Neural progenitor cell (in vitro differentiated cells): ENCODE data around the gene RAD51B.

Experiments
- EZH2 ChIP-seq: fragments of 200-600 bp; sonication (generic); IDR thresholded peaks from 2 replicates; pipeline ENCODE4 v1.6.1; 2017; ENCODE audit warnings: antibody characterized with exemption, mild to moderate bottlenecking, moderate library complexity
- TF ChIP-seq, protein P1 (sequence below): fragments of 200-600 bp; sonication (generic); IDR thresholded peaks from 2 replicates; pipeline ENCODE4 v1.5.1; 2017; ENCODE audit warnings: antibody characterized with exemption, mild to moderate bottlenecking

DNA sequence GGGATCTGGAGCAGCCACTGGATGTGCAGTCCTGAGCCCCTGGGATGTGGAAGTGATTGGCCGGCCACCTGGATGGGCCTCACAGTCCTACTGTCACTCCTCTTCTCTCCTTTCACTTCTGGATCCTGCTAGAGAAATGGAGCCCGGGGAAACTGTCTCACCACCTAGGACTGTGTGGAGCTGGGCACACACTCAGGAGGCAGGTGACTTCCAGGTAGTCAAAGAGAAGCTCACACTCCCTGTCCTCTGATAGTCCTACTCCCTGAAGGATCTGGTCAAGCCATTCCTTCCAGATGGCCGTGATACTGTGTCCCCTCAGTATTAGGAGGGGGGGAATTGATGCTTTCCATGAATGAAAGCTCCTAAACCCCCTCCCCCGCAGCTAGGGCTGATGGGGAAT, 772.2 kb downstream of the RAD51B start:
- TF ChIP-seq, protein P1, sequence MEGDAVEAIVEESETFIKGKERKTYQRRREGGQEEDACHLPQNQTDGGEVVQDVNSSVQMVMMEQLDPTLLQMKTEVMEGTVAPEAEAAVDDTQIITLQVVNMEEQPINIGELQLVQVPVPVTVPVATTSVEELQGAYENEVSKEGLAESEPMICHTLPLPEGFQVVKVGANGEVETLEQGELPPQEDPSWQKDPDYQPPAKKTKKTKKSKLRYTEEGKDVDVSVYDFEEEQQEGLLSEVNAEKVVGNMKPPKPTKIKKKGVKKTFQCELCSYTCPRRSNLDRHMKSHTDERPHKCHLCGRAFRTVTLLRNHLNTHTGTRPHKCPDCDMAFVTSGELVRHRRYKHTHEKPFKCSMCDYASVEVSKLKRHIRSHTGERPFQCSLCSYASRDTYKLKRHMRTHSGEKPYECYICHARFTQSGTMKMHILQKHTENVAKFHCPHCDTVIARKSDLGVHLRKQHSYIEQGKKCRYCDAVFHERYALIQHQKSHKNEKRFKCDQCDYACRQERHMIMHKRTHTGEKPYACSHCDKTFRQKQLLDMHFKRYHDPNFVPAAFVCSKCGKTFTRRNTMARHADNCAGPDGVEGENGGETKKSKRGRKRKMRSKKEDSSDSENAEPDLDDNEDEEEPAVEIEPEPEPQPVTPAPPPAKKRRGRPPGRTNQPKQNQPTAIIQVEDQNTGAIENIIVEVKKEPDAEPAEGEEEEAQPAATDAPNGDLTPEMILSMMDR = no peak
- TF ChIP-seq EZH2 = no peak
